HCT116 (cell line): Measurements from ENCODE around the gene SDK2. TPM values are rescaled to one million over a fixed set of nuclear protein-coding genes. Genes with fewer than 3 reads are reported as not detected.

Experiments
- ATAC-seq: fragments of 200-7000 bp; cut with Tn5 transposase; 2 replicates; pipeline ENCODE4 v1.9.1; 2020; ENCODE audit warnings: mild to moderate bottlenecking, moderate library complexity
- BruUV-seq: library from RNA; stranded (reverse); fragments of 400-500 nt; replicated peaks from 2 replicates; lab custom pipeline; 2021; lab: Mats Ljungman, UMichigan
- CTCF ChIA-PET: fragments of 300-600 bp; sonication (Branson Sonifier 250); formaldehyde crosslinking; loops from one replicate; lab custom pipeline; 2021; ENCODE audit warnings: antibody characterized with exemption; lab: Charles Lee
- POLR2A ChIA-PET: fragments of 300-600, 350-600 bp; sonication (Branson Sonifier 250); formaldehyde crosslinking; loops from one replicate; lab custom pipeline; 2021; ENCODE audit warnings: antibody characterized with exemption; lab: Charles Lee
- RAD21 ChIA-PET, 2 experiments: fragments of 300-600 bp; sonication (Branson Sonifier 250); formaldehyde crosslinking; loops; one replicate each; lab custom pipeline; 2023; ENCODE audit warnings: low total read pairs in 2 of 2; ENCODE audit not compliant: uncharacterized antibody in 2 of 2, unreplicated experiment in 2 of 2, low non-redundant PET in 1 of 2; lab: Charles Lee
- DNase-seq: peaks from one replicate; pipeline ENCODE4 v3.0.0-alpha.2; 2010; ENCODE audit warnings: low read depth, low spot score
- H2AFZ ChIP-seq: fragments of 200-600 bp; shearing (Covaris generic), sonication (generic); 2 replicates; pipeline ENCODE4 v1.6.1; 2017; ENCODE audit warnings: low read depth, mixed run types, mixed read lengths, antibody characterized with exemption, low read length; ENCODE audit not compliant: poor library complexity, severe bottlenecking
- H3K27ac ChIP-seq: 2 replicates; pipeline ENCODE4 v1.5.1; 2012; ENCODE audit warnings: low read depth, low read length
- H3K27me3 ChIP-seq: fragments of 200-600 bp; sonication (generic); 2 replicates; pipeline ENCODE4 v1.6.1; 2016; ENCODE audit warnings: mixed run types, low read length, mixed read lengths; ENCODE audit not compliant: insufficient read depth
- H3K36me3 ChIP-seq, 2 experiments: fragments of 200-500 bp in 1 of 2; fragments of 200-600 bp in 1 of 2; sonication (Bioruptor generic) in 1 of 2; sonication (generic) in 1 of 2; 2 replicates each; pipeline versions ENCODE4 v1.5.1 to v1.6.1; 2014 to 2016; ENCODE audit warnings: low read length in 2 of 2, inconsistent platforms in 1 of 2, mixed read lengths in 1 of 2, mixed run types in 1 of 2; ENCODE audit not compliant: insufficient read depth in 2 of 2, control insufficient read depth in 1 of 2
- H3K4me1 ChIP-seq, 2 experiments: fragments of 200-600 bp in 1 of 2; sonication (generic) in 1 of 2; 2 replicates each; pipeline versions ENCODE4 v1.5.1 to v1.6.1; 2012 to 2017; ENCODE audit warnings: low read length in 2 of 2, inconsistent platforms in 1 of 2, mild to moderate bottlenecking in 1 of 2, mixed read lengths in 1 of 2, mixed run types in 1 of 2, moderate library complexity in 1 of 2; ENCODE audit not compliant: insufficient read depth in 2 of 2, control insufficient read depth in 1 of 2
- H3K4me2 ChIP-seq: fragments of 200-600 bp; sonication (generic); 2 replicates; pipeline ENCODE4 v1.6.1; 2017; ENCODE audit warnings: mixed run types, low read length, mixed read lengths
- H3K4me3 ChIP-seq, 2 experiments: fragments of 200-600 bp in 1 of 2; sonication (generic) in 1 of 2; replicated peaks in 1 of 2; 2 replicates each; pipeline ENCODE4 v1.5.1; 2011 to 2016; ENCODE audit warnings: low read length in 2 of 2, control low read depth in 1 of 2, low read depth in 1 of 2, mild to moderate bottlenecking in 1 of 2, mixed read lengths in 1 of 2, mixed run types in 1 of 2
- H3K79me2 ChIP-seq: fragments of 200-600 bp; sonication (generic); 2 replicates; pipeline ENCODE4 v1.6.1; 2017; ENCODE audit warnings: mild to moderate bottlenecking, mixed run types, low read length, moderate library complexity, mixed read lengths; ENCODE audit not compliant: insufficient read depth
- H3K9ac ChIP-seq: fragments of 200-600 bp; sonication (generic); 2 replicates; pipeline ENCODE4 v1.6.1; 2016; ENCODE audit warnings: low read length, mixed read lengths
- H3K9me2 ChIP-seq: fragments of 200-600 bp; sonication (generic), shearing (Covaris generic); 2 replicates; pipeline ENCODE4 v1.6.1; 2017; ENCODE audit warnings: mixed run types, mild to moderate bottlenecking, moderate library complexity; ENCODE audit not compliant: insufficient read depth
- H3K9me3 ChIP-seq, 2 experiments: fragments of 200-500 bp in 1 of 2; fragments of 200-600 bp in 1 of 2; sonication (Bioruptor generic) in 1 of 2; sonication (generic) in 1 of 2; 2 replicates each; pipeline ENCODE4 v1.6.1; 2014 to 2017; ENCODE audit warnings: low read length in 2 of 2, mixed read lengths in 2 of 2, inconsistent platforms in 1 of 2, low read depth in 1 of 2, mild to moderate bottlenecking in 1 of 2, mixed run types in 1 of 2, moderate library complexity in 1 of 2; ENCODE audit not compliant: control insufficient read depth in 1 of 2, insufficient read depth in 1 of 2
- H4K20me1 ChIP-seq: fragments of 200-600 bp; sonication (generic), shearing (Covaris generic); 2 replicates; pipeline ENCODE4 v1.6.1; 2017; ENCODE audit warnings: mixed run types, mild to moderate bottlenecking, moderate library complexity; ENCODE audit not compliant: insufficient read depth
- CBX3 ChIP-seq: IDR thresholded peaks from 2 replicates; pipeline ENCODE4 v1.6.1; 2012; ENCODE audit warnings: low read depth
- EZH2 ChIP-seq: fragments of 200-600 bp; sonication (generic); IDR thresholded peaks from 2 replicates; pipeline ENCODE4 v1.6.1; 2017; ENCODE audit warnings: antibody characterized with exemption, mixed run types
- FOSL1 ChIP-seq: IDR thresholded peaks from 2 replicates; pipeline ENCODE4 v1.6.1; 2012; ENCODE audit warnings: low read depth
- JUND ChIP-seq: IDR thresholded peaks from 2 replicates; pipeline ENCODE4 v1.6.1; 2012
- POLR2AphosphoS5 ChIP-seq: IDR thresholded peaks from 2 replicates; pipeline ENCODE4 v1.6.1; 2011; ENCODE audit warnings: mild to moderate bottlenecking, low read depth, low read length, moderate library complexity
- TCF7L2 ChIP-seq: IDR thresholded peaks from 2 replicates; pipeline ENCODE4 v1.7.0; 2011; ENCODE audit warnings: borderline replicate concordance, inconsistent platforms; ENCODE audit not compliant: insufficient read depth, insufficient read length; ENCODE audit errors: extremely low read depth
- intact Hi-C: fragments of 100-400 bp; cut with micrococcal nuclease; formaldehyde crosslinking; loops from 2 replicates; pipeline ENCODE4 v1.10.0; 2022
- total RNA-seq: library from RNA; stranded (reverse); gene quantifications from one replicate; pipeline ENCODE4 v1.2.1, GENCODE V29; 2021; ENCODE audit not compliant: unreplicated experiment
- TF ChIP-seq, protein P1 (sequence below): IDR thresholded peaks from 2 replicates; pipeline ENCODE4 v1.6.1; 2011; ENCODE audit warnings: mild to moderate bottlenecking, low read length, moderate library complexity; ENCODE audit not compliant: insufficient replicate concordance; ENCODE audit errors: extremely low read depth
- TF ChIP-seq, protein P2 (sequence below), 3 experiments: fragments of 200-600 bp in 1 of 3; sonication (generic) in 1 of 3; IDR thresholded peaks in 2 of 3; conservative IDR thresholded peaks in 1 of 3; 2 replicates each; pipeline ENCODE4 v1.5.1; 2012 to 2017; ENCODE audit warnings: low read depth in 2 of 3, low read length in 2 of 3, antibody characterized with exemption in 1 of 3, borderline replicate concordance in 1 of 3, control low read depth in 1 of 3, mild to moderate bottlenecking in 1 of 3, mixed read lengths in 1 of 3, mixed run types in 1 of 3, moderate library complexity in 1 of 3; ENCODE audit not compliant: insufficient read depth in 1 of 3
- TF ChIP-seq, protein P3 (sequence below): IDR thresholded peaks from 2 replicates; pipeline ENCODE4 v1.6.1; 2012; ENCODE audit warnings: low read depth

Gene SDK2
- total RNA-seq, 1 experiment from 2014 or later = 0.10 TPM

DNA sequence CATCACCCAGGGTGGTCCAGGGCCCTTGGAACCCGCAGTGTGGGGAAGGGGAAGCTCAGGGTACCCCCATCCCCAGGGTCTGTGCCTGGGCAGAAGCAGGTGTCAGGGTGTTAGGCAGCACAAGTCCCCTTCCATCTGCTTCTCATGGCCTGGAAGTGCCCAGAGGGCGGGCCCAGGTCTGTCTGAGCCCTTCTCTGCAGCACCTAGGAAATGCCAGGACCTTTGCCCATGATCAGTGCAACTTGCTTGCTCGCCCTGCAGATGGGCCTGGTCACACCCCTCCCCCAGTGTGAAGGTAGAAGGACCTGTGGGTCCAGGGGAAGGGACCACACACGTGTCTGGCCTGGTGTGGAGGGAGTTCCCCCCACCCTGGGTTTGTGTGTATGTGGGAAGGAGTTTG, 174.9 kb downstream of the SDK2 start:
- Histone ChIP-seq H3K36me3 (no peaks in the 10 kb centered on the region), H3K4me1 (peaks cover 5% of the 10 kb centered on the region in 2 experiments; a peak in 3 of 4 replicates), H3K4me2 (no peak overlapping the region), H3K27me3 (no peaks in the 10 kb centered on the region), H4K20me1 (no peaks in the 10 kb centered on the region), H3K79me2 (no peaks in the 10 kb centered on the region), H3K27ac (no peak overlapping the region)
- no TSS peak for BruUV-seq
- intact Hi-C loops = no loop called here
- RAD21 ChIA-PET = no interaction called here
- TF ChIP-seq, protein P1, sequence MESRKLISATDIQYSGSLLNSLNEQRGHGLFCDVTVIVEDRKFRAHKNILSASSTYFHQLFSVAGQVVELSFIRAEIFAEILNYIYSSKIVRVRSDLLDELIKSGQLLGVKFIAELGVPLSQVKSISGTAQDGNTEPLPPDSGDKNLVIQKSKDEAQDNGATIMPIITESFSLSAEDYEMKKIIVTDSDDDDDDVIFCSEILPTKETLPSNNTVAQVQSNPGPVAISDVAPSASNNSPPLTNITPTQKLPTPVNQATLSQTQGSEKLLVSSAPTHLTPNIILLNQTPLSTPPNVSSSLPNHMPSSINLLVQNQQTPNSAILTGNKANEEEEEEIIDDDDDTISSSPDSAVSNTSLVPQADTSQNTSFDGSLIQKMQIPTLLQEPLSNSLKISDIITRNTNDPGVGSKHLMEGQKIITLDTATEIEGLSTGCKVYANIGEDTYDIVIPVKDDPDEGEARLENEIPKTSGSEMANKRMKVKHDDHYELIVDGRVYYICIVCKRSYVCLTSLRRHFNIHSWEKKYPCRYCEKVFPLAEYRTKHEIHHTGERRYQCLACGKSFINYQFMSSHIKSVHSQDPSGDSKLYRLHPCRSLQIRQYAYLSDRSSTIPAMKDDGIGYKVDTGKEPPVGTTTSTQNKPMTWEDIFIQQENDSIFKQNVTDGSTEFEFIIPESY = no peak
- TF ChIP-seq CBX3 = no peak
- no peak for TF ChIP-seq POLR2AphosphoS5
- TF ChIP-seq JUND = no peak
- TF ChIP-seq FOSL1 = no peak
- TF ChIP-seq, all 23 proteins: peak for 0
- no peak for DNase-seq
- Histone ChIP-seq H3K9me2 (no peaks in the 10 kb centered on the region), H3K9ac (no peak overlapping the region), H2AFZ (no peak overlapping the region), H3K4me3 (no peak overlapping the region), H3K9me3 (no peaks in the 10 kb centered on the region)
- ChIA-PET POLR2A (no interaction called here), CTCF (no interaction called here)
- ATAC-seq = no peak

DNA sequence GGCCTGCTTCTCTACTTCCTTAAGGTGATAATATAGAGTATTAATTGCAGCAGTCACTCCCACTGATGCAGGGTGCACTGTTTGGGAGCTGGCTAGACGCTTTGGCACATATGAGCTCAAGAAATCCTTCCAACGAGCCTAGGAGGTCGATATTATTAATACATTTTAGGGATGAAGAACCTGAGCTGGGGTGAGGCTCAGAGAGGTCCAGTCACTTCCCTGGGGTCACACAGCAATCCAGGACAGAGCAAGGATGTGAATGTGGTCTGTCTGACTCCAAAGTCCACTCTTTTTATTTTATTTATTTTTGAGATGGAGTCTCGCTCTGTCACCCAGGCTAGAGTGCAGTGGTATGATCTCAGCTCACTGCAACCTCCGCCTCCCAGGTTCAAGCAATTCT, 176.0 kb downstream of the SDK2 start:
- Histone ChIP-seq H3K4me2 (no peak overlapping the region), H3K27ac (no peak overlapping the region), H3K36me3 (no peaks in the 10 kb centered on the region), H4K20me1 (no peaks in the 10 kb centered on the region), H3K4me1 (no peaks in the 10 kb centered on the region), H3K79me2 (no peaks in the 10 kb centered on the region), H3K9me3 (no peaks in the 10 kb centered on the region), H3K27me3 (no peaks in the 10 kb centered on the region), H2AFZ (no peak overlapping the region), H3K4me3 (no peak overlapping the region), H3K9me2 (no peaks in the 10 kb centered on the region), H3K9ac (no peak overlapping the region)
- intact Hi-C loops = no loop called here
- no TSS peak for BruUV-seq
- POLR2A ChIA-PET = no interaction called here
- CTCF ChIA-PET = no interaction called here
- DNase-seq = no peak
- ATAC-seq = no peak
- RAD21 ChIA-PET = no interaction called here
- TF ChIP-seq, protein P2, sequence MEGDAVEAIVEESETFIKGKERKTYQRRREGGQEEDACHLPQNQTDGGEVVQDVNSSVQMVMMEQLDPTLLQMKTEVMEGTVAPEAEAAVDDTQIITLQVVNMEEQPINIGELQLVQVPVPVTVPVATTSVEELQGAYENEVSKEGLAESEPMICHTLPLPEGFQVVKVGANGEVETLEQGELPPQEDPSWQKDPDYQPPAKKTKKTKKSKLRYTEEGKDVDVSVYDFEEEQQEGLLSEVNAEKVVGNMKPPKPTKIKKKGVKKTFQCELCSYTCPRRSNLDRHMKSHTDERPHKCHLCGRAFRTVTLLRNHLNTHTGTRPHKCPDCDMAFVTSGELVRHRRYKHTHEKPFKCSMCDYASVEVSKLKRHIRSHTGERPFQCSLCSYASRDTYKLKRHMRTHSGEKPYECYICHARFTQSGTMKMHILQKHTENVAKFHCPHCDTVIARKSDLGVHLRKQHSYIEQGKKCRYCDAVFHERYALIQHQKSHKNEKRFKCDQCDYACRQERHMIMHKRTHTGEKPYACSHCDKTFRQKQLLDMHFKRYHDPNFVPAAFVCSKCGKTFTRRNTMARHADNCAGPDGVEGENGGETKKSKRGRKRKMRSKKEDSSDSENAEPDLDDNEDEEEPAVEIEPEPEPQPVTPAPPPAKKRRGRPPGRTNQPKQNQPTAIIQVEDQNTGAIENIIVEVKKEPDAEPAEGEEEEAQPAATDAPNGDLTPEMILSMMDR (IDR thresholded peaks at IDR 0.05 in 2 of 3, conservative IDR thresholded peaks at IDR 0.05 in 1 of 3; ENCODE audit: borderline replicate concordance in 1 of 3, insufficient read depth in 1 of 3, low read depth in 2 of 3, low read length in 2 of 3) = no peak
- TF ChIP-seq FOSL1 (no peak), CBX3 (no peak), EZH2 (no peak), POLR2AphosphoS5 (no peak), TCF7L2 (no peak), JUND (no peak)
- TF ChIP-seq, protein P3, sequence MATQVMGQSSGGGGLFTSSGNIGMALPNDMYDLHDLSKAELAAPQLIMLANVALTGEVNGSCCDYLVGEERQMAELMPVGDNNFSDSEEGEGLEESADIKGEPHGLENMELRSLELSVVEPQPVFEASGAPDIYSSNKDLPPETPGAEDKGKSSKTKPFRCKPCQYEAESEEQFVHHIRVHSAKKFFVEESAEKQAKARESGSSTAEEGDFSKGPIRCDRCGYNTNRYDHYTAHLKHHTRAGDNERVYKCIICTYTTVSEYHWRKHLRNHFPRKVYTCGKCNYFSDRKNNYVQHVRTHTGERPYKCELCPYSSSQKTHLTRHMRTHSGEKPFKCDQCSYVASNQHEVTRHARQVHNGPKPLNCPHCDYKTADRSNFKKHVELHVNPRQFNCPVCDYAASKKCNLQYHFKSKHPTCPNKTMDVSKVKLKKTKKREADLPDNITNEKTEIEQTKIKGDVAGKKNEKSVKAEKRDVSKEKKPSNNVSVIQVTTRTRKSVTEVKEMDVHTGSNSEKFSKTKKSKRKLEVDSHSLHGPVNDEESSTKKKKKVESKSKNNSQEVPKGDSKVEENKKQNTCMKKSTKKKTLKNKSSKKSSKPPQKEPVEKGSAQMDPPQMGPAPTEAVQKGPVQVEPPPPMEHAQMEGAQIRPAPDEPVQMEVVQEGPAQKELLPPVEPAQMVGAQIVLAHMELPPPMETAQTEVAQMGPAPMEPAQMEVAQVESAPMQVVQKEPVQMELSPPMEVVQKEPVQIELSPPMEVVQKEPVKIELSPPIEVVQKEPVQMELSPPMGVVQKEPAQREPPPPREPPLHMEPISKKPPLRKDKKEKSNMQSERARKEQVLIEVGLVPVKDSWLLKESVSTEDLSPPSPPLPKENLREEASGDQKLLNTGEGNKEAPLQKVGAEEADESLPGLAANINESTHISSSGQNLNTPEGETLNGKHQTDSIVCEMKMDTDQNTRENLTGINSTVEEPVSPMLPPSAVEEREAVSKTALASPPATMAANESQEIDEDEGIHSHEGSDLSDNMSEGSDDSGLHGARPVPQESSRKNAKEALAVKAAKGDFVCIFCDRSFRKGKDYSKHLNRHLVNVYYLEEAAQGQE = no peak
